Hematopoietic multipotent progenitor cell (in vitro differentiated cells): ENCODE data around the gene FXYD3. TPM values are rescaled to one million over a fixed set of nuclear protein-coding genes. Genes with fewer than 3 reads are reported as not detected.
A peak's percentile ranks its signal among the peaks of the same experiment; 100 is the strongest.
"Not testable (repeated sequence)": the region's sequence is repeated elsewhere in the genome, so short reads cannot be mapped to it uniquely, and the experiment has no call there.

Source experiments
- DNase-seq, 3 donors: peaks; one replicate each; pipeline ENCODE4 v3.0.0-alpha.2; 2011 to 2015; ENCODE audit warnings: low read depth in 2 of 3, low spot score in 2 of 3
- total RNA-seq: library from RNA; depleted of rRNA; stranded (reverse); fragments of >200 nt; gene quantifications from one replicate; pipeline ENCODE4 v1.2.3, GENCODE V29; 2012

The FXYD3 gene
- total RNA-seq, 1 donor = 0.81 TPM

DNA sequence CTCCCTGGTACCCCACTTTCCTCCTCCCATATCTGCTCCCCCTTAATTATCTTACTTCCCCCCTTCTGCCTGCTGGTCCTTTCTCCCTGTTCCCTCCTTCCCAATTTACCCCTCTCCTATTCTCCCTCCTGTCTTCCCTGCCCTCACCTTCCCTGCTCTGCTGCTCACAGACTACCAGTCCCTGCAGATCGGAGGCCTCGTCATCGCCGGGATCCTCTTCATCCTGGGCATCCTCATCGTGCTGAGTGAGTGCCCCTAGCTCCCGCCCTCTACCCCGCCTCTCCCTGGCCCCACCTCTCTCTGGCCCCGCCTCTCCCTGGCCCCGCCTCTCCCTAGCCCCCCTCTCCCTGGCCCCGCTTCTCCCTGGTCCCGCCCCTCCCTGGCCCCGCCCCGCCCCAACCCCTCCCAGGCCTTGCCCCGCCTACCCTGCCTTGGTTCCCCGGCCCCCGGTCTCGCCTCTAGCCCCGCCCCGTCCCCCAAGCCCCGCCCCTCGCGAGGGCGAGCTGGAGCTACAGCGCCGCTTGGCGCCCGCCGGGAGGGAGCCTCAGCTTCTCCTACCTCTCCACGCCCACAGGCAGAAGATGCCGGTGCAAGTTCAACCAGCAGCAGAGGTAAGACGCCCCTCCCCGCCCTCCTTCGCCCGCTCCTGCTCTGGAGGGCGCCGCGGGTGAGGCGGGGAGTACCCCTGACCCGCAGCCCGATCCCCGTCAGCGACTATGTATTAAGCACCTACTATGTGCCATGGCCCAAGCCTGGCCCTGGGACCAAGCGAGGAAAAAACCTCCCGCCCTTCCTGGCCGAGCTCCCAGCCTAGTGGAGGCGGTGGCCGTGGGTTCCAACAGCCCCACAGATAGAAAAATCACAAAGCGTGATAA is 25.6 kb downstream of the FXYD3 start:
- peak; percentile 78 to 90 (median 85) for DNase-seq

DNA sequence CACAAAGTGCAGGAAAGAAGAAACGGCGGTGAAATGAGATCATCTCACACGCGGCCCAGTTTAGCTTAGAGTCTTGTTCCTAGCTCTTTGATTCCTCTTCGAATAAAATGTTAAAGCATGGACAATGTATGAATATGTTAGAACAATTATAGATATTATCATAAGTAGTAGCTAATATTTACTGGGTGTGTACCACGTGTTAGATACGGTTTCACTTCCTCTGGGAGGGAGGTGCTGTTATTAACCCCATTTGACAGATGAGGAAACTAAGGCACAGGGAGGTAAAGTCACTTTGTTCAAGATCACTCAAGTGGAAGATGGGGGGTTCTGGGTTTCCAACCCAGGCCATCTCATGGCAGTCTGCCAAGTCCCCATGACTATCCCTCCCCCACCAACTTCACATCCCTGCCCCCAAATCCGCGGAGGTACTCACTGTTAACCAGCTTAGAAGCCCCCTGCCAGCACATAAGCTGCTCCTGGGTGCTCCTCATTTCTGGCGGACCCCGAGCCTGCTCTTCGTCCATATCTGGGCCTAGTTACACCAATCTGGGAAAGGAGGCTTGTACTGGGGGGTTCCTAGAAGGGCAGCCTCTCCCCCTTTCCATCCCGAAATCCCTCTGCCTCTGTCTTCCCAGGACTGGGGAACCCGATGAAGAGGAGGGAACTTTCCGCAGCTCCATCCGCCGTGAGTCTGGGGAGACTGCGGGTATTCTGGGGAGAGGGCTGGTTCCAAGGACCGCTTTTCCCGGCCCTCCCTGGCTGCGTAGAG is 26.4 kb downstream of the FXYD3 start:
- peak in 1 of 3 donors; percentile 55 for DNase-seq

DNA sequence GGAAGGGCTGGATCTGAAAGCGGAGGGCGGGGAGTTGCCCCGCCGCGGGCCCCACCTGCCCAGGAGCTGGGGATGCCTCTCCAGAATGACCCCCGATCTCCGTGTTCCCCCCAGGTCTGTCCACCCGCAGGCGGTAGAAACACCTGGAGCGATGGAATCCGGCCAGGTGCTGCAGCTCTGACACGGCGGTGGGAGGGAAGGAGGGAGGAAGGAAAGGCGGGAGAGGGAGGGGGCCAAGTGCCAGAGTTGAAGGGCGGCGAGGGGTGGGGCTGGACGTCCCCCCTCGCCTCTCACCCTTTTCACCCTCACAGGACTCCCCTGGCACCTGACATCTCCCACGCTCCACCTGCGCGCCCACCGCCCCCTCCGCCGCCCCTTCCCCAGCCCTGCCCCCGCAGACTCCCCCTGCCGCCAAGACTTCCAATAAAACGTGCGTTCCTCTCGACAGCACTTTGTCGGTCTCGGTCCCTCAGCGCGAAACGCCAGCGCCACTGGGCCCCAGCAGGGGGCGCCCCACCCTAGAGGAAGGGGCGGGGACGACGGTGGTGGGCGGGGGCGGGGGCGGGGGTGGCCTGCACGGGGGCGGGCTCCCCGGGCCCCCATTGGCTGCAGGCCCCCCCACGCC is 27.1 kb downstream of the FXYD3 start:
- peak in 2 of 3 donors; percentile 62 to 70 for DNase-seq

DNA sequence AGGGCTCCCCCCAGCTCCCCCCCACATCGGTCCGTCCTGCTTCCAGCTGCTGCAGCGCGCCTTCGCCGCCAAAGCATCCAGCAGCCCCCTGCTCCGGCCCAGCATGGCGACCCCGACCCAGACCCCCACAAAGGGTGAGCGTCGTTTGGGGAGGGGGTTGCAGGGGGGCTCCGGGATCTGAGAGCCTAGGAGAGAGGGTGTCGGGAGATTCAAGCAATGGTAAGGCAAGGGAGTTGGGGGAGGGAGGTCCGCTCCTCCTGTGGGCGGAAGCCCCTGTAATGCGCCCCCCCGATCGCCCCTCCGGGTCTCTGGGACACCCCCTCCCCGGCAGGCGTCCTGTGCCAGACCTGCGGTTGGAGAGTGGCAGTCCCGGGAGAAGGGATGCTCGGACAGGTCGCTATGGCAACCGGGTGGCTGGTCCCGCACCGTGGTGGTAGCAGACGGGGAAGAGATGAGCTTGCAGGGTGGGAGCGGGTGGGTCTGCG is 27.6 kb downstream of the FXYD3 start, which contains the start of gene FXYD7:
Gene FXYD7 (plus strand): TSS at position 25 of the 485 bp plus-strand sequence. CDS start 79 bp downstream, at position 104.
- DNase-seq = no peak

DNA sequence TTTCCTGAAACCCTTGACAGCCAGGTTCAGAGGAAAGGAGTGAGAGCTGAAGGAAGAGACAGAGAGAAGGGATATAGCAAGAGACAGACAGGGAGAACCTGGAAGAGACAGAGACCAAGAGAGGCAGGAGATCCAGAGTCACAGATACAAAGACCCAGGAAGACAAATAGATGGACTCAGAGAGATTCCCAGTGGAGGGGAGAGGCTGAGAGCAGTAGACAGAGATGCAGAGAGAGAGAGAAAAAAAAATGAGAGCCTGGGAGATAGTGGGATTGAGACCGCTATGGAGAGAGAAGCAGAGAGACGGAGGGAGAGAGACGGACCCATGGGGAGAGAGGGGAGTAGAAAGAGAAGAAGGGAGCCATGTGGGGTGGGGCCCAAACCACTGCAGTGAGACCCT is 28.2 kb downstream of the FXYD3 start:
- no peak for DNase-seq

DNA sequence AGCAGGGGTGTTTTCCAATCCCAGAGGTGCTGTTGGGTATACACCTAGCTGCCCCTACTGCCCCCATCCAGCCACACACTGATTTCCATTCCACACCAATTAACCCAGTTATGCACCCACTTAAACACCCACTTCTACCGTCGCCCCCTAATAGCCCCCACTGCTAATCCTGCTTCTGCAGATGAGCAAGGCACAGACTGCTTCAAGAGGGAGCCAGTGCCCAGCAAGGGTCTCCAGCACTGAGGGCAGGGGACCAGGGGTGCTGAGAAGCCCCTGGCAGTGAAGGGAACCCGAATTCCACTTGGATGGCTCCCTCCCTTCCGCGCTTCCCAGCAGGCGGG is 28.6 kb downstream of the FXYD3 start:
- no peak for DNase-seq

DNA sequence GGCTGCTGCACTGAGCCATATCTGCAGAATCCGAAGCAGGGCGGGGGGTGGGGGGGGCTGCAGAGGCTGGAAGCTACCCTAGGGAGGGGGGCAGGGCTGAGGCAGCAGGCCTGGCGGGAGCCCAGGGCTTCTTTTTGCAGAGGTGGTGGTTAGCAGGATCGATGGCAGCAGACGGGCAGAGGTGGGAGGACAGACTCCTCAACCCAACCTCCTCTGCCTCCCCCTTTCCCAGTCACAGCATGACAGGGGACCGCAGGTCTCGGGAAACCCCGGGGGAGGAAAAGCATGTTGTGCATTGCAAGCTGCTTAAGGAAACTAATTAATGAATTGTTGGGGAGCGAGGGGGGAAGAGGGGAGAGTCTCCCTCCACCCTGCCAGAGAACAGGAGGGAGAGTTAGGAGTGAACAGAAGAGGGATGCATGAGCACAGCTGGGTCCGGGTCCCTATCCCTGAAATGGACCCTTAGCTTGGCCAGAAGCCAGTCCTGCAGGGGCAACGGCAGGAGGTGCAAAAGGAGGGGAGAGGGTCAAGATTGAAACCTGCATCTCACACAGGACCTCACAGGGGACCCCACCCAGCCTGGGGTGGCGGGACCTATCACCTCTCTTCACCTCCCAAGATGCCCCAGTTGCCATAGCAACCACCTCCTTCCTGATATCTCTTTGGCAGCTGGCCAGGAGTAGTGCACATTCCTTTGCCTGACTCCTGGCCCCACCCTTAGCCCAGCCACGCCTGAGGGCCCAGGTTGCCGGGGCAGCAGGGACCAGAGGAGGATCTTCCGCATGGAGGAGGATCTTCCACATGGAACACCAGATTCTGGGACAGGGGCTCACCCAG is 29.2 kb downstream of the FXYD3 start:
- DNase-seq = no peak

DNA sequence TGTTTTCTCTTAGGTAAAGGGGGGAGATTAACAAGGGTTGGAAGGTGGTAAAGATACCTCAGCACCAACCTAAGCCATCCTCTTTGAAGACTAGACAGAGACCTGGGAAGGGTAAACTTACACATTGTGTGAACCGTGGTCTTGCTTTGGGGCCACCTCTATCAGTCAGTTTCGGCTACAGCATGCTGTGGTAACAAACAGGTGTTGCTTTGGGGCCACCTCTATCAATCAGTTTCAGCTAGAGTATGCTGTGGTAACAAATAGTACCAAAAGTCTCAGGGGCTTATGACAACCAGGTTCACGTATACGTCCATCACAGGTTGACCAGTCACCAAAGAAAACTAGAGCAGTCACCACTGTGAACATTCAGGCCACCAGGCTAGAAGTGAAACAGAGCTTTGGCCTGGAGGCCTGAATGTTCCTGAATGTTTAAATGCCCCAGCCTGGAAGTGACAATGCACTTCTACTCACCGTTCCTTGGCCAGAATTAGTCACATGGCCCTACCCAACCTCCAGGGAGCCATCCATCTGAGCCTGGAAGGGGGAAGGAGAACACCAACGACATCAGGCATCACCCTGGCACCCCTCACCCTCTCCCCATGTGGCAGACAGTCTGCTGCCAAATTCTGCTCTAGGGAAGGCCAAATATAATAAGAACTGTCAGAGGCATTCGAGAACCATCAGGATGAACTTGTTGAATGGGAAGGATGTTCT is 31.3 kb downstream of the FXYD3 start:
- peak in 1 of 3 donors; percentile 44 for DNase-seq

DNA sequence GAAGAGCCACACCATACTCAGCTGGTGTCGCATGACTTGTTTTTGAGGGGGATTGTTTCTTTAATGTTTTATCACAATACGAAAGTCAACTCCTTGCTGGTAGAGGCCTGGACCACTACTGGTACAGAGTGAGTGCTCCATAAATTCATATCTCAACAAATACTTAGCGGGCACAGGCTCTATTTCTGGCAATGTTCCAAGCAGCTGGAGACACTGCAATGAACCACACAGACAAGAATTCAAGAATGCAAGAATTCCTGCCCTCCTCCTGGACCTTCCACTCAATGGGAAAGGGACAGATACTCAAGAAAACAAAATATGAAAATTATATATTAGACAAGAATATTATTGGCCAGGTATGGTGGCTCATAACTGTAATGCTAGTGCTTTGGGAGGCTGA is 33.8 kb downstream of the FXYD3 start:
- DNase-seq = no peak

DNA sequence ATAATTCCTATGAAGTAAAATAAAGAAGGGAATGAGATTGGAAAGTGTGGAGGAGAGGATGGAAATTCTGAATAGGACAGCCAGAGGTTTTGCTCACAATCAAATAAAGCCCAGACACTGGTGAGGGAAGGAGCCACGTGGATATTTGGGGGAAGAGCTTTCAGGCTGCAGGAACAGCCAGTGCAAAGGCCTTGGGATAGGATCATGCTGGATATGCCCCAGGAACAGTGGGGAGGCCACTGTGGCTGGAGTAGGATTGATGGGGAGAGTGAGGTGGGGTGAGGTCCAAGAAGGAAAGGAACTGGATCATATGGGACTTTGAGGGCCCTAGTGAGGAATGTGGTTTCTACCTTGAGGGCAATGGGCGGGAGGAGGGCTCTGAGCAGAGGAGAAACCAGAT is 34.8 kb downstream of the FXYD3 start:
- DNase-seq = no peak

DNA sequence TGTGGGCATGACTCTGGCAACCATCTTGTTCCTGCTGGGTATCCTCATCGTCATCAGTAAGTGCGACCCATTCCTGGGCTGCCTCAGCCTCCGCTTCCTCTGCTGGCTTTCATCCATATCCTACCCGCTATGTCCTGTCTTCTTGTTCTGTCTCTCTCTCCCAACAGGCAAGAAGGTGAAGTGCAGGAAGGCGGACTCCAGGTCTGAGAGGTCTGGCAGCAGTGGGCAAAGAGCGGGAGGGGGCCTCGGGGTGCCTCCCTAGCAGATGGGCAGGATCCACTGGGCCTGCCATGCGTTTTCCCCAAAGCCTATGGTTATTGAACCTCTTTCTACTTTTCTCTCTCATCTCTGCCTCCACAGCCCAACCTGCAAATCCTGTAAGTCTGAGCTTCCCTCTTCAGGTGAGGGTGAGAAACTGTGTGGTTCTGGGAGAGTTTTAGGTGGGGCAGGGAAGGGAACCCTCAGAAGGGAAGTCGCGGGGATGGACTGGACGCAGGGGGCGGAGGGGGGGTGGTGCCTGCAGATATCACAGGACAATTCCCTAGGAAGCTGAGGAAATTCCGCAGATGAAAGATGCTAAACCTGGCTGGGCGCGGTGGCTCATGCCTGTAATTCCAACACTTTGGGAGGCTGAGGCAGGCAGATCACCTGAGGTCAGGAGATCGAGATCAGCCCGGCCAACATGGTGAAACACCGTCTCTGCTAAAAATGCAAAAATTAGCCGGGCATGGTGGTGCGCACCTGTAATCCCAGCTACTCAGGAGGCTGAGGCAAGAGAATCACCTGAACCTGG is 35.8 kb downstream of the FXYD3 start:
- no peak for DNase-seq

DNA sequence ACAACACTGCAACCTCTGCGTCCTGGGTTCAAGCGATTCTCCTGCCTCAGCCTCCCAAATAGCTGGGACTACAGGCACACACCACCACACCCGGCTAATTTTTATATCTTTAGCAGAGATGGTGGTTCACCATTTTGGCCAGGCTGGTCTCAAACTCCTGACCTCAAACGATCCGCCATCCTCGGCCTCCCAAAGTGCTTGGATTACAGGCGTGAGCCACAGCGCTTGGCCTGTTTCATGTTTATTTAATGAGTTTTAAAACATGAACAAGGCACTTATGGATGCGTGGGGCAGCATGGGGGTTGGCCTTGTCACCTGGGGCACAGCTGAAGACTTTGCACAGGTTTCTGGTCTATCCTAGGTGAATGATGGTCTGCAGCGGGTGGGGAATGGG is 37.5 kb downstream of the FXYD3 start:
- not testable (repeated sequence) for DNase-seq

DNA sequence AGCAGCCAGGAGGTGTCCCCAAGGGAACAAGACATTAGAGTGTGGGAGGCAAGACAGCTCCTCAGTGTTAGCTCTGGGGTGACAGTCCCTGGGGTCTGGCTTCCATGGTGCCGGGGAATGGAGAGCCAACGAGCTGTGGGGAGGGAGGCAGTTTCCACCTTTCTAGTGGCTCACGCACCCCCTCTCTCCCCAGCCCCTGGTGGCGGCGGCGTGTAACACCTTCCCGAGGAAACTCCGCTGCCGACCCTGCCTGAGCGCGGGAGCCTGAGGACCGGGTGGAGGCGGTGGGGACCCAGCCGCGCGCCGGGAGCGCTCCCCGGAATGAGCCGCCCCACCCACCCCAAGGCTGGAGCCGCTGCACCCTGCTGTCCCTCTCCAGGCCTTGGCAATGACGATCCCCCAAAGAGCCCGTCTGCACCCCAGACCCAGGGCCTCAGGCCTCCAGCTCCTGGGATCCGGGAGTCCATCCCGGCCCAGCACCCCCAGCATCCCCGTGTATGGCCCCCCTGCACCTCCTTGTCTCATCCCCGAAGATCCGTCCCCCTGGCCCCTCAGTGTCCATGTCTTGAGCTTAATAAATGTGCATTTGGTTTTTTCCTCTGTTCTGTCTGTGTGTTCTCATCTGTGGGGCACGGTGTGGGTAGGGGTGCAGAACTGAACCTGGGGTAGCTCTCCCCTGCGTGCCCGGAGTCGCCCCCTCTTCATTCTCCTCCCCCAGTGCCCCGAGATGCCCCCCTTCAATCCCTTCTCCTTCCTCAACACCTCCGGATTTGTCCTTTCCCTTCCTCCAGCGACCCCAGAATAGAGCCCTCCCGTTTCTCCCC is 38.3 kb downstream of the FXYD3 start:
- peak in 2 of 3 donors; percentile 61 to 69 for DNase-seq

DNA sequence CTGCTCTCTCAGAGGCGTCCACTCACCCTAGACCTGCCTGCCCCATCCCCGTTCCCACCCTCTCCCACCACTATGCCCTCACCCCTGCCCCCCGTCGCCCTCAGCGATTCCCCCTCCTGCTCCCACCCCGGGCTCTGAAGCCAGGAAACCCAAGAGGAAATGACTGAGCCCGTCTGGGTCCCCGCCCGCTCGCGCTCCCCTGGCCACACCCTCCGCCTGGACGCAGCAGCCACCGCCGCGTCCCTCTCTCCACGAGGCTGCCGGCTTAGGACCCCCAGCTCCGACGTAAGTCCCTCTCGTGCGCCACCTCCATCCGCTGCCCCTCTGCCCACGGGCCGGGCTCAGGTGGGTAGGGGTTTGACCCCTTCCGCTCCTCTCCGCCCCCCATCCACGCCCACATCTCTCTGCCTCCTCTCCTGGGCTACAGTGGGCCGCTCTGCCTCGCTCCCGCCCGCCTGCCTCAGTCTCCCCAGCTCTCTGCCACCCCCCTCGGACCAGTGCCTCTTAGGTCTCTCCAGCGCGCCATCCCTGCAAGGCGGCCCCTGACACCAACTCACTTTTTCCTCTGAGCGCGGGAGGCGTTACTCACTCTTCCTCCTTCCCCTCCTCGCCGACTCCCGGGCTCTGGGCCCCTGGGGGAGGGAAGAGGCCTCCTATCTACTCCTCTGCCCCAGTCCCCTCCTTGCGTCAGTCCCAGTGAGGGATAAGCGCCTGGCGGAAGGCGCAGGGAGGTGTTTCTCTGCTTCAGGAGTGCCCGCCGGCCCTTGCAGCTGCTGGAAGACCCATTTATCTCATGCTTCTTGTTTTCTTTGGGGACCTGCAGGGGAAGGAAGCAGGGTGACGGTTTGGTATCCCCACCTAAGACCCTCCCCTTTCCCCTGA is 39.1 kb downstream of the FXYD3 start, which contains the start of gene FXYD5:
Gene FXYD5 (plus strand): TSS at position 211 of the 882 bp plus-strand sequence. CDS start 816 bp downstream, outside the sequence.
- DNase-seq = peak in 2 of 3 donors; percentile 76 to 81

DNA sequence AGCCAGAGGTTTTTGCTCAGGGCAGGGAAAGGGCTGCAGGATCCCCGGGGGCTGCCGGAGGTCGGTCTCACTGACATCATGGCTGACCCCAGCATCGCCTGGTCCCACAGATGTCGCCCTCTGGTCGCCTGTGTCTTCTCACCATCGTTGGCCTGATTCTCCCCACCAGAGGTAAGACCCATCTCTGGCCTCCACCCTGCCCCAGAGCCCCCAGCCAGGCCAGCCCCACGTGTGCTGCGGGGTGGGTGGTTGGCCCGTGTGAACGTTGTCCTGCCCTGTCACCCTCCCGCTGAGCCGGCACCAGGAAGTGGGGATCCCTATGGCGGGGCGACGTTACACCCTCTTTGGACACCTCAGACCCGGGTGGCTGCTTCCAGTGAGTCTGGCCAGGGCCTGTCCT is 39.8 kb downstream of the FXYD3 start:
- no peak for DNase-seq

DNA sequence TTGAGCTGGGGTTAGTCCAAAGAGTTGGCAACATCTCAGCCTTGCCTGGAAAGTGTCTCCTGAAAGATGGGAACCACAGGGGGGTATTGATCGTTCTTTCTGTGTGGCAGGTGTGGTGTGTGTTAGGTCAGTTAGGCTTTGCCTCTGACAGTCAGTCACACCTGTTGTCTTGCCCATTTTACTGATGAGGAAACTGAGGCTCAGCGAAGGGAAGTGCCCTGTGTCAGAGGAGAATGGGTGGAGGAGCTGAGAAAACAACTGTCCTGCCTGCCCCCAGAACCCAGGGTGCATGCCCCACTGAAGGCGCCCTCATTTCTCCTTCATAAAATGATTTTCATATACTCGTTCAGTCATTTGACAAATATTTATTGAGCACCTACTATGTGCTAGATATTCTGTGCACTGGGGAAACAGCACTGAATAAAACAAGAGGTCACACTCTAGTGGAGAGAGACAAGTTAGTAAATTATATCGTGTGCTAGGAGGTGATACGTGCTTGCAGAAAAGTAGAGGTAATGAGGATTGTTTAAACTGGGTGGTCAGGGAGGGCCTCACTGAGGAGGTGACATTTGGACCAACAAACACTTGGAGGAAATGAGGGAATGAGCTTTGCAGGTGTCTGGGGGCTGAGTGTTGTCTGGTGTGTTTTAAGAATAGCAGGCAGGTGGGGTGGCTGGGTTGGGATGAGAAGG is 40.5 kb downstream of the FXYD3 start:
- no peak for DNase-seq
